GM12865 (cell line): ENCODE results near the gene DIAPH1.

ENCODE experiments used
- DNase-seq: peaks from one replicate; pipeline ENCODE4 v3.0.0; 2010; ENCODE audit warnings: low read depth
- H3K4me3 ChIP-seq: 2 replicates; pipeline ENCODE4 v1.5.1; 2011; ENCODE audit warnings: mild to moderate bottlenecking, low read depth, low read length, control low read depth
- TF ChIP-seq, protein P1 (sequence below): IDR thresholded peaks from 2 replicates; pipeline ENCODE4 v1.5.1; 2011; ENCODE audit warnings: low read length, control low read depth, low read depth, inconsistent platforms; ENCODE audit not compliant: insufficient read depth; ENCODE audit errors: missing control alignments

Gene DIAPH1

DNA sequence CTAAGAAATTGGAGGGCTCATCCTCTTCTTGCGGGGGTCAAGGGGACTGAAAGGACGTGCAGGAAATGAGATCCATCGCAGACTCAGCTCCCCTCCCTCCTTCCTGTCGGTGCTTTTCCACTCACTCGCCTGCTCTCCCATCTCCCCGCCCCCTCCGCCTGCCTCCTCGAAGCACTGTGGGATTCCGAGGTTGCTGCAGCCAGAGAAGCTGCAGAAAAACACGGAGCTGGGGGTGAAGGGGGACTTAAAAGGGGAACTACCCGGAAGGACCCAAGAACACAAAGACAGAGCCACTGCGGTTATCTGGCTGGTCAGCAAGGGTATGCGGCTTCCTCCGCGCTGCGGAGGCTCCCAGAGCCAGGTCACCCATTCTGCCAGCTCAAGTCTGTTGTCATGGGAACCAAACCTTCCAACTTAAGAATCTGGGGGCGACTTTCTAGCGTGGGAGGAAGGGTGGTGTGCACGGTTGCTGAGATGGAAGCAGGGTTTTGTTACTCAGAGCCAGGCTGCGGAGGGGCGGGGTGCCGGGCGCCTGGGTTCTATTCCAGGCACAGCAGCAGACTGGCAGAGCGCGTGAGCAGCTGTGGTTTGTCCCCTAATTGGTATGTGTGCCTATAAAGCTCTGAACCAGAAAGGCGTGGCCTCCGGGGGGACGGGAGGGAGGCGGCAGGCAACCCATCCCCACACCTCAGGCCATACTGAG lies 105.0 kb downstream of the DIAPH1 start:
- DNase-seq, result peak; percentile 83
- peak overlapping the region; percentile 72 for H3K4me3 ChIP-seq
- TF ChIP-seq, protein P1, sequence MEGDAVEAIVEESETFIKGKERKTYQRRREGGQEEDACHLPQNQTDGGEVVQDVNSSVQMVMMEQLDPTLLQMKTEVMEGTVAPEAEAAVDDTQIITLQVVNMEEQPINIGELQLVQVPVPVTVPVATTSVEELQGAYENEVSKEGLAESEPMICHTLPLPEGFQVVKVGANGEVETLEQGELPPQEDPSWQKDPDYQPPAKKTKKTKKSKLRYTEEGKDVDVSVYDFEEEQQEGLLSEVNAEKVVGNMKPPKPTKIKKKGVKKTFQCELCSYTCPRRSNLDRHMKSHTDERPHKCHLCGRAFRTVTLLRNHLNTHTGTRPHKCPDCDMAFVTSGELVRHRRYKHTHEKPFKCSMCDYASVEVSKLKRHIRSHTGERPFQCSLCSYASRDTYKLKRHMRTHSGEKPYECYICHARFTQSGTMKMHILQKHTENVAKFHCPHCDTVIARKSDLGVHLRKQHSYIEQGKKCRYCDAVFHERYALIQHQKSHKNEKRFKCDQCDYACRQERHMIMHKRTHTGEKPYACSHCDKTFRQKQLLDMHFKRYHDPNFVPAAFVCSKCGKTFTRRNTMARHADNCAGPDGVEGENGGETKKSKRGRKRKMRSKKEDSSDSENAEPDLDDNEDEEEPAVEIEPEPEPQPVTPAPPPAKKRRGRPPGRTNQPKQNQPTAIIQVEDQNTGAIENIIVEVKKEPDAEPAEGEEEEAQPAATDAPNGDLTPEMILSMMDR, result no peak

GRCh38 chr5:141512911-141513626 lies 105.7 kb downstream of the DIAPH1 start:
- DNase-seq, result peak; percentile 49
- peak overlapping the region; percentile 72 for H3K4me3 ChIP-seq
- TF ChIP-seq, protein P1, result no peak

DNA sequence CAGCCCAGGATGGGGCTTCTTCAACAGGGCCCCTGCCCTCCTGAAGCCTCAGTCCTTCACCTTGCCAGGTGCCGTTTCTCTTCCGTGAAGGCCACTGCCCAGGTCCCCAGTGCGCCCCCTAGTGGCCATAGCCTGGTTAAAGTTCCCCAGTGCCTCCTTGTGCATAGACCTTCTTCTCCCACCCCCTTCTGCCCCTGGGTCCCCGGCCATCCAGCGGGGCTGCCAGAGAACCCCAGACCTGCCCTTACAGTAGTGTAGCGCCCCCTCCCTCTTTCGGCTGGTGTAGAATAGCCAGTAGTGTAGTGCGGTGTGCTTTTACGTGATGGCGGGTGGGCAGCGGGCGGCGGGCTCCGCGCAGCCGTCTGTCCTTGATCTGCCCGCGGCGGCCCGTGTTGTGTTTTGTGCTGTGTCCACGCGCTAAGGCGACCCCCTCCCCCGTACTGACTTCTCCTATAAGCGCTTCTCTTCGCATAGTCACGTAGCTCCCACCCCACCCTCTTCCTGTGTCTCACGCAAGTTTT lies 106.3 kb downstream of the DIAPH1 start:
- peak overlapping the region; percentile 72 for H3K4me3 ChIP-seq
- TF ChIP-seq, protein P1, result peak; percentile 95
- DNase-seq, result peak; percentile 93

DNA sequence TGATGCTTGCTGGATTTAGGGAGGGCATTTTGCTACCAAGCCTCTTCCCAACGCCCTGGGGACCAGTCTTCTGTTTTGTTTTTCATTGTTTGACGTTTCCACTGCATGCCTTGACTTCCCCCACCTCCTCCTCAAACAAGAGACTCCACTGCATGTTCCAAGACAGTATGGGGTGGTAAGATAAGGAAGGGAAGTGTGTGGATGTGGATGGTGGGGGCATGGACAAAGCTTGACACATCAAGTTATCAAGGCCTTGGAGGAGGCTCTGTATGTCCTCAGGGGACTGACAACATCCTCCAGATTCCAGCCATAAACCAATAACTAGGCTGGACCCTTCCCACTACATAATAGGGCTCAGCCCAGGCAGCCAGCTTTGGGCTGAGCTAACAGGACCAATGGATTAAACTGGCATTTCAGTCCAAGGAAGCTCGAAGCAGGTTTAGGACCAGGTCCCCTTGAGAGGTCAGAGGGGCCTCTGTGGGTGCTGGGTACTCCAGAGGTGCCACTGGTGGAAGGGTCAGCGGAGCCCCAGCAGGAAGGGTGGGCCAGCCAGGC lies 107.0 kb downstream of the DIAPH1 start:
- peak overlapping the region; percentile 69 for H3K4me3 ChIP-seq
- no peak for DNase-seq
- TF ChIP-seq, protein P1, result no peak

GRCh38 chr5:141510850-141511601 lies 107.8 kb downstream of the DIAPH1 start:
- DNase-seq, result peak; percentile 96
- H3K4me3 ChIP-seq, result peak overlapping the region; percentile 69
- TF ChIP-seq, protein P1, result no peak

DNA sequence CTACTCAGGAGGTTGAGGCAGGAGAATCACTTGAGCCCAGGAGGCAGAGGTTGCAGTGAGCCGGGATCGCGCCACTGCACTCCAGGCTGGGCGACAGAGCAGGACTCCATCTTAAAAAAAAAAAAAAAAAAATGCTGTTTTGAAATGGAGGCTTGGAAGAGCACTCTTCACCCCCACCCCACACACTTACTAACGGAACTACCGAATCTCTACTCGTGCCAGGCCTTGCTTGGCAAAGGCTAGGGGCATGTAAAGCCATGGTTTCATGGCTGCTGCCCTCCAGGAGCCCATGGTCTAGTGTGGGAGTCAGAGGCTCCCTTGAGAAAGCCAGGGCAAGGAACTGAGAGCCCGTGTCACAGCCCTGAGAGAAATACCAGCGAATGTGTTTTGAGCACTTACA lies 108.6 kb downstream of the DIAPH1 start:
- peak overlapping the region; percentile 69 for H3K4me3 ChIP-seq

More for the DNA sequence above, 108.6 kb downstream of the DIAPH1 start:
- TF ChIP-seq, protein P1, result no peak
- peak; percentile 54 for DNase-seq
